Endodermal cell (in vitro differentiated cells): ENCODE data around the gene CYSRT1. TPM values are rescaled to one million over a fixed set of nuclear protein-coding genes. Genes with fewer than 3 reads are reported as not detected.

Experiments
- DNase-seq: peaks from one replicate; pipeline ENCODE4 v3.0.0-alpha.2; 2017
- H3K27ac ChIP-seq: 2 replicates; pipeline ENCODE4 v1.5.1; 2013; ENCODE audit warnings: mild to moderate bottlenecking, low read depth, low read length, moderate library complexity
- H3K27me3 ChIP-seq: 2 replicates; pipeline ENCODE4 v1.6.1; 2013; ENCODE audit warnings: mild to moderate bottlenecking, low read length, moderate library complexity; ENCODE audit not compliant: insufficient read depth, control insufficient read depth, poor library complexity, severe bottlenecking
- H3K36me3 ChIP-seq: 2 replicates; pipeline ENCODE4 v1.7.0; 2013; ENCODE audit warnings: mild to moderate bottlenecking, low read length, moderate library complexity; ENCODE audit not compliant: control insufficient read depth, insufficient read depth
- H3K4me1 ChIP-seq: one replicate; pipeline ENCODE4 v1.7.0; 2013; ENCODE audit warnings: low read length; ENCODE audit not compliant: control insufficient read depth, insufficient read depth
- H3K4me3 ChIP-seq: 2 replicates; pipeline ENCODE4 v1.5.1; 2013; ENCODE audit warnings: mild to moderate bottlenecking, low read length, moderate library complexity
- H3K9ac ChIP-seq: 2 replicates; pipeline ENCODE4 v1.6.1; 2013; ENCODE audit warnings: mild to moderate bottlenecking, low read length, moderate library complexity; ENCODE audit not compliant: poor library complexity, severe bottlenecking; ENCODE audit errors: extremely low read depth
- H3K9me3 ChIP-seq: 2 replicates; pipeline ENCODE4 v1.6.1; 2013; ENCODE audit warnings: mild to moderate bottlenecking, low read length, moderate library complexity; ENCODE audit not compliant: control insufficient read depth
- H3K27ac Mint-ChIP-seq: 2 replicates; pipeline ENCODE4 v1.8.0; 2020; ENCODE audit warnings: mixed read lengths
- H3K27me3 Mint-ChIP-seq: 2 replicates; pipeline ENCODE4 v1.8.0; 2021; ENCODE audit warnings: mild to moderate bottlenecking, mixed read lengths; ENCODE audit not compliant: insufficient read depth
- H3K36me3 Mint-ChIP-seq: 2 replicates; pipeline ENCODE4 v1.8.0; 2020; ENCODE audit warnings: low read depth, mixed read lengths
- H3K4me1 Mint-ChIP-seq: 2 replicates; pipeline ENCODE4 v1.8.0; 2020; ENCODE audit warnings: mixed read lengths
- H3K4me3 Mint-ChIP-seq: 2 replicates; pipeline ENCODE4 v1.8.0; 2020; ENCODE audit warnings: mild to moderate bottlenecking, moderate library complexity, mixed read lengths
- H3K9me3 Mint-ChIP-seq: 2 replicates; pipeline ENCODE4 v1.8.0; 2020; ENCODE audit warnings: mild to moderate bottlenecking, mixed read lengths
- CTCF ChIP-seq: fragments of 200-600 bp; sonication (generic); conservative IDR thresholded peaks from 2 replicates; pipeline ENCODE4 v1.5.0; 2021; ENCODE audit warnings: antibody characterized with exemption, mild to moderate bottlenecking
- WGBS, 2 experiments: methylation state at CpG; one replicate each; pipeline versions ENCODE4 v1.1.5 to v1.1.7; 2013; ENCODE audit warnings: missing lambda C conversion rate in 2 of 2, mixed read lengths in 1 of 2; ENCODE audit not compliant: insufficient coverage in 1 of 2, insufficient read length in 1 of 2; 5-methylcytosine and 5-hydroxymethylcytosine counted together
- total RNA-seq, 2 donors: library from RNA; stranded (reverse); fragmentation: NEBNext Ultra II Directional in 1 of 2; extraction: Animal tissue kit (Norgen Biotek cat#: 25700) in 1 of 2; gene quantifications; 2 replicates in 1 of 2; 3 replicates in 1 of 2; pipeline ENCODE4 v1.2.1, GENCODE V29; 2021

The CYSRT1 gene
- total RNA-seq, 2 donors from 2014 or later: 1.4 to 1.8 TPM

- Histone ChIP-seq H3K4me1 (peaks cover 23% of the 10 kb centered on the region), H3K27me3 (no peaks in the 10 kb centered on the region), H3K4me3 (no peak overlapping the region), H3K27ac (no peak overlapping the region), H3K9me3 (no peaks in the 10 kb centered on the region), H3K9ac (no peak overlapping the region), H3K36me3 (peaks cover 8% of the 10 kb centered on the region)
- H3K4me1 Mint-ChIP-seq: peaks cover 15% of the 10 kb centered on the region
- peak; percentile 31 for TF ChIP-seq CTCF
- H3K4me3 Mint-ChIP-seq: peak overlapping the region; percentile 29
- WGBS, 2 experiments: 61 to 71% methylated on average over 26 to 36 of the region's 36 CpGs
- H3K27me3 Mint-ChIP-seq: no peaks in the 10 kb centered on the region
- H3K27ac Mint-ChIP-seq: peak overlapping the region; percentile 79
- peak; percentile 93 for DNase-seq
- H3K36me3 Mint-ChIP-seq: peaks cover 11% of the 10 kb centered on the region
- H3K9me3 Mint-ChIP-seq: no peaks in the 10 kb centered on the region
These were observed 7.4 kb upstream of the CYSRT1 start for GRCh38 chr9:137217276-137218211.

DNA sequence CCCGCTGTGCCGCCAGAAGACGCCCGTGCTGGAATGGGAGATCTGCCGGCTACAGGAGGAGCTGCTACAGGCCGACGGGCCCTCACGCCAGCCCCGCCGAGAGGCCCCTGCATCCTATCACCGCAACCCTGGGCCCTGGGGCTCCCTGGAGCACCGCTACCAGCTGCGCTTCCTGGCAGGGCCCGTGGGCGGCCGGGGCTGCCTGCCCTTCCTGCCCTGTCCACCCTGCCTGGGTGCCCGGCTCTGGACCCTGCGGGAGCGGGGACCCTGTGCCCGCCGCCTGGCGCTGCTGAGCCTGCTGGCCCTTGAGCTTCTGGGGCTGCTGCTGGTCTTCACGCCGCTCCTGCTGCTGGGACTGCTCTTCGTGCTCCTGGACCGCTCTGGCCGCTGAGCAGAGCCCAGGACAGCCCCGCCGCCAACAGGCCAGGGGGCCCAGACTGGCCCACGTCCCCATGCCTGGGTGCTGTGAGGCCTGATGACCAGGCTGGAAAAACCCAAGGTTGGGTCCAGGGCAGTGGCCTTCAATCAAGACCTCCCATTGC, 6.7 kb upstream of the CYSRT1 start:
- Mint-ChIP-seq H3K4me3 (peak overlapping the region; percentile 19), H3K9me3 (no peaks in the 10 kb centered on the region), H3K27ac (no peak overlapping the region), H3K27me3 (no peaks in the 10 kb centered on the region), H3K36me3 (peaks cover 7% of the 10 kb centered on the region), H3K4me1 (peaks cover 15% of the 10 kb centered on the region)
- H3K4me1 ChIP-seq: peaks cover 23% of the 10 kb centered on the region
- no peak for DNase-seq
- TF ChIP-seq CTCF: no peak
- H3K27me3 ChIP-seq: no peaks in the 10 kb centered on the region
- WGBS, 2 experiments: 95 to 97% methylated on average over 26 to 30 of the region's 30 CpGs
- H3K9me3 ChIP-seq: no peaks in the 10 kb centered on the region
- H3K27ac ChIP-seq: no peak overlapping the region
- H3K4me3 ChIP-seq: no peak overlapping the region
- H3K9ac ChIP-seq: no peak overlapping the region
- H3K36me3 ChIP-seq: peaks cover 8% of the 10 kb centered on the region

DNA sequence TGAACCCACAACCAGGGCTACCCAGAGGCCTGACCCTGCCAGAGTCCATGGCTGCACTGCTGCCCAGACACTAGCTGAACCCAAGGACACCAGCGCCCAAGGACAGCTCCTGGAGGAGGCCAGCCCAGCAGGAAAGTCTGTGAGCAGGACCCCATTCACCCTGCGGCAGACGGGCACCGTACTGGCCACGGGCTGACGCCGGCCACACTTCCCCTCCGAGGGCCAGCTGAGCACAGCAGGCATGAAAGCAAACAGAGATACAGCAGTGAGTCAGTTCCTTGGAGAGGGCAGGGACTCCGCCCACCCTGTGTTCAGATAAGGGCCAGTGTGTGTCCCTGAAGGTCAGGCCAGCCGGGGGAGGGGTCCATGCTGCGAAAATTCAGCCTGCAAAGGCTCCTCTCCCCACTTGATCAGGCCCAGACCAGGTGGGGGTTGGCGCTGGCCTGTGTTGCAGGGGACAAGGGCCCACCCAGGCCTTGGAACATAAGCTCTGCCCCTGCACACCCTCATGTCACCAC, 6.2 kb upstream of the CYSRT1 start:
- H3K27ac Mint-ChIP-seq: peak overlapping the region; percentile 76
- H3K4me1 Mint-ChIP-seq: peaks cover 15% of the 10 kb centered on the region
- TF ChIP-seq CTCF: no peak
- H3K4me1 ChIP-seq: peaks cover 23% of the 10 kb centered on the region
- H3K27me3 Mint-ChIP-seq: no peaks in the 10 kb centered on the region
- no peaks in the 10 kb centered on the region for H3K9me3 Mint-ChIP-seq
- H3K4me3 Mint-ChIP-seq: peak overlapping the region; percentile 19
- H3K36me3 ChIP-seq: peaks cover 8% of the 10 kb centered on the region
- H3K27ac ChIP-seq: no peak overlapping the region
- 51 to 58% methylated on average over 6 to 12 of the region's 12 CpGs for WGBS, 2 experiments
- H3K9me3 ChIP-seq: no peaks in the 10 kb centered on the region
- H3K27me3 ChIP-seq: no peaks in the 10 kb centered on the region
- no peak overlapping the region for H3K4me3 ChIP-seq
- peaks cover 7% of the 10 kb centered on the region for H3K36me3 Mint-ChIP-seq
- DNase-seq: peak; percentile 81
- peak overlapping the region; percentile 30 for H3K9ac ChIP-seq
